Measurements from ENCODE around the gene IKZF4.

DNA sequence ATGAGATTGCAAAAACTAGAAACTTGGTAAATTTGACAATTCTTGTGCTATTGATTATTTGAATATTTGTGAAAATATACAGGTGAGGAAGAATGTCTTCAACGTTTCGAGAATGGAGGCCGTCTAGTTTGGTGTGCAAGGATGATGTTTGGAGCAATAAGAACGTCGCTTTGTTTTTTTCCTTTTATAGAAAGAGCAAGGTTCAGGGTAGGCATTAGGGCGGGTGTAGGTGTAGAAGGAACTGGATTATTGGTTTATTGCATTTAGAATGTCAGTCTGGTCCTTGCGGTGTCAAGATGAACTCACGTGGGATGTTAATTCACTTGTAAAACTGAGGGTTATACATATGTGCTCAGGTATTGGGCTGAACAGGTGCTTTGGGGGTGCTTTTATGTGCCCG is 22.0 kb downstream of the IKZF4 start:
- TF ChIP-seq CTCF (conservative IDR thresholded peaks at IDR 0.05; ENCODE audit: low read depth, low read length), result no peak
- TF ChIP-seq EZH2 (IDR thresholded peaks at IDR 0.05; ENCODE audit: borderline replicate concordance, low read depth, low read length, poor library complexity, severe bottlenecking), result no peak

Data from A673 (cell line).